HG03354 (cell line): ENCODE results near the gene CCDC167.

ENCODE experiments used
- ATAC-seq: cut with Tn5 transposase; IDR thresholded peaks from one replicate; pipeline ENCODE4 v1.9.1; 2021; ENCODE audit warnings: mild to moderate bottlenecking; ENCODE audit not compliant: unreplicated experiment, poor library complexity, severe bottlenecking

Gene CCDC167

GRCh38 chr6:37492236-37492972 lies 7.3 kb downstream of the CCDC167 start:
- no peak for ATAC-seq

- no peak for ATAC-seq
These were observed 7.9 kb downstream of the CCDC167 start for GRCh38 chr6:37491830-37492208.

GRCh38 chr6:37491171-37491829 lies 8.4 kb downstream of the CCDC167 start:
- no peak for ATAC-seq

- ATAC-seq: no peak
These were observed 9.0 kb downstream of the CCDC167 start for GRCh38 chr6:37490536-37491170.

GRCh38 chr6:37489697-37490336 lies 9.9 kb downstream of the CCDC167 start:
- no peak for ATAC-seq

- ATAC-seq: no peak
These were observed 11.2 kb downstream of the CCDC167 start for GRCh38 chr6:37488476-37488875.

GRCh38 chr6:37487591-37488380 lies 11.9 kb downstream of the CCDC167 start:
- no peak for ATAC-seq

- ATAC-seq: no peak
These were observed 13.4 kb downstream of the CCDC167 start for GRCh38 chr6:37486121-37486839.

- no peak for ATAC-seq
These were observed 14.4 kb downstream of the CCDC167 start for GRCh38 chr6:37485291-37485702.

GRCh38 chr6:37484786-37485170 lies 14.9 kb downstream of the CCDC167 start:
- ATAC-seq: no peak

- ATAC-seq: peak; percentile 48
These were observed 15.5 kb downstream of the CCDC167 start for GRCh38 chr6:37483917-37484785.

- ATAC-seq: no peak
These were observed 16.3 kb downstream of the CCDC167 start for GRCh38 chr6:37483252-37483901.

- ATAC-seq: no peak
These were observed 17.0 kb downstream of the CCDC167 start for GRCh38 chr6:37482606-37483251.

GRCh38 chr6:37481711-37482605 lies 17.7 kb downstream of the CCDC167 start:
- ATAC-seq: no peak

GRCh38 chr6:37480951-37481534 lies 18.6 kb downstream of the CCDC167 start:
- ATAC-seq: no peak

GRCh38 chr6:37480118-37480736 lies 19.5 kb downstream of the CCDC167 start:
- no peak for ATAC-seq
